CD4-positive, CD25-positive, alpha-beta regulatory T cell (primary cell): ENCODE results near the gene MRPS12. TPM values are rescaled to one million over a fixed set of nuclear protein-coding genes. Genes with fewer than 3 reads are reported as not detected.
"Not testable (repeated sequence)": the region's sequence is repeated elsewhere in the genome, so short reads cannot be mapped to it uniquely, and the experiment has no call there.

ENCODE experiments used
- ATAC-seq, 2 donors: fragments of 150-1000 bp; cut with Tn5 transposase; one replicate each; pipeline ENCODE4 v1.10.0; 2021; ENCODE audit warnings: low read depth in 2 of 2, moderate number of reproducible peaks in 2 of 2, moderate library complexity in 1 of 2
- DNase-seq, 3 donors: peaks; one replicate each; pipeline versions ENCODE4 v3.0.0 to v3.0.0-alpha.2; 2012 to 2022; ENCODE audit warnings: mixed read lengths in 1 of 3
- H3K27ac ChIP-seq: one replicate; pipeline ENCODE4 v1.7.0; 2013; ENCODE audit warnings: mild to moderate bottlenecking, low read length; ENCODE audit not compliant: insufficient read depth, poor library complexity, severe bottlenecking
- H3K27me3 ChIP-seq: one replicate; pipeline ENCODE4 v1.7.0; 2013; ENCODE audit warnings: low read length; ENCODE audit not compliant: control insufficient read depth, insufficient read depth
- H3K36me3 ChIP-seq: one replicate; pipeline ENCODE4 v1.7.0; 2013; ENCODE audit warnings: mild to moderate bottlenecking, low read length, moderate library complexity; ENCODE audit not compliant: control insufficient read depth, insufficient read depth
- H3K4me1 ChIP-seq: 2 replicates; pipeline ENCODE4 v1.7.0; 2013; ENCODE audit warnings: mild to moderate bottlenecking, low read length; ENCODE audit not compliant: insufficient read depth, control insufficient read depth, poor library complexity, severe bottlenecking
- H3K4me3 ChIP-seq: one replicate; pipeline ENCODE4 v1.7.0; 2013; ENCODE audit warnings: low read depth, mild to moderate bottlenecking, low read length, moderate library complexity
- H3K9me3 ChIP-seq, 2 experiments: 1 replicate in 1 of 2; 2 replicates in 1 of 2; pipeline ENCODE4 v1.7.0; 2013; ENCODE audit warnings: low read length in 2 of 2, mild to moderate bottlenecking in 1 of 2, moderate library complexity in 1 of 2; ENCODE audit not compliant: control insufficient read depth in 2 of 2
- H3K27ac Mint-ChIP-seq, 3 donors: one replicate each; pipeline ENCODE4 v1.8.0; 2020 to 2022; ENCODE audit warnings: mild to moderate bottlenecking in 3 of 3, mixed read lengths in 3 of 3, moderate library complexity in 2 of 3
- H3K27me3 Mint-ChIP-seq: one replicate; pipeline ENCODE4 v1.8.0; 2022; ENCODE audit warnings: mild to moderate bottlenecking, mixed read lengths
- H3K36me3 Mint-ChIP-seq: one replicate; pipeline ENCODE4 v1.8.0; 2020; ENCODE audit warnings: mixed read lengths
- H3K4me1 Mint-ChIP-seq, 4 donors: one replicate each; pipeline ENCODE4 v1.8.0; 2020 to 2022; ENCODE audit warnings: mixed read lengths in 4 of 4, mild to moderate bottlenecking in 1 of 4
- H3K4me3 Mint-ChIP-seq, 4 donors: one replicate each; pipeline ENCODE4 v1.8.0; 2020 to 2022; ENCODE audit warnings: mild to moderate bottlenecking in 4 of 4, mixed read lengths in 4 of 4, moderate library complexity in 3 of 4
- H3K9me3 Mint-ChIP-seq, 7 donors: one replicate each; pipeline ENCODE4 v1.8.0; 2020 to 2022; ENCODE audit warnings: mixed read lengths in 7 of 7, mild to moderate bottlenecking in 3 of 7, moderate library complexity in 2 of 7
- polyA plus RNA-seq, 4 donors: library from polyadenylated mRNA; unstranded; fragments of 300-500 nt; fragmentation: Illumina TruSeq; gene quantifications; one replicate each; pipeline ENCODE4 v1.2.3, GENCODE V29; 2021
- total RNA-seq: library from RNA; stranded (reverse); gene quantifications from one replicate; pipeline ENCODE4 v1.2.3, GENCODE V29; 2022

The MRPS12 gene
- 19.8 TPM for total RNA-seq
- polyA plus RNA-seq: 100 to 1,000 TPM in 3 of 4 donors, 10 to 100 TPM in 1; 97.2 to 114 (median 108) TPM

- Histone ChIP-seq H3K27ac (peak within 1 kb of the TSS; percentile 94), H3K36me3 (peaks cover 18% of the 10 kb centered on the region), H3K4me1 (peaks cover 38% of the 10 kb centered on the region), H3K27me3 (no peaks in the 10 kb centered on the region), H3K4me3 (peak within 1 kb of the TSS; percentile 90), H3K9me3 (no peaks in the 10 kb centered on the region)
- ATAC-seq: peak; percentile 94 to 95
- H3K36me3 Mint-ChIP-seq: peaks cover 11% of the 10 kb centered on the region
- H3K27me3 Mint-ChIP-seq: peaks cover 6% of the 10 kb centered on the region
- H3K4me3 Mint-ChIP-seq: peak within 1 kb of the TSS; percentile 98 to 100 (median 98)
- peaks cover 11 to 53% (median 26%) of the 10 kb centered on the region in 4 donors for H3K4me1 Mint-ChIP-seq
- H3K27ac Mint-ChIP-seq: peak within 1 kb of the TSS; percentile 97 to 100 (median 99)
- H3K9me3 Mint-ChIP-seq: peaks cover 0 to 4% (median 0%) of the 10 kb centered on the region in 7 donors
- peak; percentile 98 to 100 (median 99) for DNase-seq
These were observed at the start of gene MRPS12 for GRCh38 chr19:38930776-38931520. Gene MRPS12 (plus strand): TSS chr19:38930944. CDS start chr19:38931295, 351 bp downstream.

DNA sequence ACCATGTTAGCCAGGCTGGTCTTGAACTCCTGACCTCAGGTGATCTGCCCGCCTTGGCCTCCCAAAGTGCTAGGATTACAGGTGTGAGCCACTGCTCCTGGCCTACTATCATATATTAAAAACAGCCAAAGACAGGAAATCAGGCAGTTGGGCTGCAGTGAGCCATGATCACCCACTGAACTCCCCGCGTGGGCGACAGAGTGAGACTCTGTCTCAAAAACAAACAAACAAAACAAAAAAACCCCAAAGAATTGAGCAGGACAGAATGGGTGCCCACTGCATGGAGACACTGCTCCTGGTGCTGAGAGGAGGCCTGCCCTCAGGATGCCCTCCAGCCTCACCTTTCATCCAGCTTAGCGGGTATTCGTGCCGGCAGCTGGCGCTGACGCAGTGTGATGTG lies 47.5 kb upstream of the MRPS12 start:
- Histone ChIP-seq H3K27me3 (no peaks in the 10 kb centered on the region), H3K27ac (no peak overlapping the region), H3K9me3 (no peaks in the 10 kb centered on the region), H3K4me3 (no peak overlapping the region), H3K36me3 (peaks cover 1% of the 10 kb centered on the region), H3K4me1 (peaks cover 26% of the 10 kb centered on the region)
- DNase-seq (no peak), ATAC-seq (no peak)
- Mint-ChIP-seq H3K4me3 (no peak overlapping the region), H3K9me3 (no peaks in the 10 kb centered on the region), H3K27me3 (no peaks in the 10 kb centered on the region), H3K36me3 (peaks cover 5% of the 10 kb centered on the region), H3K4me1 (peaks cover 0 to 30% (median 6%) of the 10 kb centered on the region in 4 donors), H3K27ac (peak overlapping the region in 2 of 3 donors; percentile 40 to 81)

DNA sequence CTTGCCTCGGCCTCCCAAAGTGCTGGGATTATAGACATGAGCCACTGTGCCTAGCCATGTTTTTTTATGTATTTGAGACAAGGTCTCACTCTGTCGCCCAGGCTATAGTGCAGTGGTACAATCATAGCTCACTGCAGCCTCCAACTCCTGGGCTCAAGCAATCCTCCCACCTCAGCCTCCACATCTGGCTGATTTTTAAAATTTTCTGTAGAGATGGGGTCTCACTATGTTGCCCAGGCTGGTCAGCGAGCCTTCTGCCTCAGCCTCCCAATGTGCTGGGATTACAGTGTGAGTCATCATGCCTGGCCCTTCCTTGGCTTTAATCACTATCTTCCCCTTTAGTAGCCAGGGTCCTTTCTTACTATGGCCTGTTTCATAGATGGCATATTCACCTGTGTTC lies 46.1 kb upstream of the MRPS12 start:
- Histone ChIP-seq H3K4me1 (peaks cover 12% of the 10 kb centered on the region), H3K36me3 (peaks cover 15% of the 10 kb centered on the region)
- not testable (repeated sequence) for H3K27ac Mint-ChIP-seq, ATAC-seq, H3K4me3 ChIP-seq, H3K36me3 Mint-ChIP-seq, H3K9me3 ChIP-seq, H3K9me3 Mint-ChIP-seq, DNase-seq, H3K27me3 Mint-ChIP-seq, H3K27me3 ChIP-seq, H3K27ac ChIP-seq, H3K4me3 Mint-ChIP-seq
- H3K4me1 Mint-ChIP-seq: peaks cover 0 to 22% (median 2%) of the 10 kb centered on the region in 4 donors

DNA sequence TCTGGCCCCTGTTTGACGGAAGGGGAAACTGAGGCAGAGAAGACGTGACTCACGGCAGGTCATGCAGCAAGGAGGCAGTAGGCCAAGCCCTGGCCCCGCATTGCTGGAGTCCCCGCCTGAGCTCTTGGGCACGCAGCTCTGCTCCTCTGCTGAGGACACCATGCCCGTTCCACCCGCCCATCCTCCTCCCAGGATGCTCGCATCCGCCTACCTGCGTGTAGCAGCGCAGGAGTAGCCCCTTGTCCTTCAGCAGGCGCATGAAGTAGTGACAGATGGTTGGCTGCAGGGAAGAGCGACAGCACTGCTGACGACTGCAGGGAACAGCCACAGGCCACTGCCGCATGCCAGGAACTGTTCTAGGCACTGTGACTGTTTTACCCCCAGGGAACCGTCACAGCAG lies 41.9 kb upstream of the MRPS12 start:
- ATAC-seq (no peak), DNase-seq (no peak)
- H3K27ac Mint-ChIP-seq: no peak overlapping the region
- Histone ChIP-seq H3K27me3 (no peaks in the 10 kb centered on the region), H3K9me3 (no peaks in the 10 kb centered on the region), H3K27ac (no peak overlapping the region), H3K4me3 (no peak overlapping the region), H3K4me1 (peaks cover 3% of the 10 kb centered on the region), H3K36me3 (peaks cover 29% of the 10 kb centered on the region)
- H3K27me3 Mint-ChIP-seq: no peaks in the 10 kb centered on the region
- peaks cover 5% of the 10 kb centered on the region for H3K36me3 Mint-ChIP-seq
- no peaks in the 10 kb centered on the region for H3K9me3 Mint-ChIP-seq
- no peak overlapping the region for H3K4me3 Mint-ChIP-seq
- peaks cover 0 to 10% (median 0%) of the 10 kb centered on the region in 4 donors for H3K4me1 Mint-ChIP-seq

DNA sequence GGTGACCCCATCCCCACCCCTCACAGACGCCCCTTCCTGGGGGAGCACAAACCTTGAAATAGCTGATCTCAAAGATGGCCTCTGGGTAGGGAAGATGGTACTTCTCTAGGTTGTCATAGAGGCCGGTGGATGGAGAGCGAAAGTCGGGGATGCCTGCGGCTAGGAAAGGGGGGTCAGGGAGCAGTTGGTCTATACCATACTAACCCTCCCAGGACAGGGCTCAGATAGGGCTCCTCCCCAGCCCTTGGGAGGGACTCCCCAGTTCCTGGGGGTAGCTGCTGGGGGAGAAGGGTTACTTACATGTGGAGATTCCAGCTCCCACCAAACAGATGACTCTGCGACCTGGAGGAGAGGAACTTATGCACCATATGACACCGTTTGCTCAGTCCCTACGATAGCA lies 40.9 kb upstream of the MRPS12 start:
- DNase-seq (no peak), ATAC-seq (no peak)
- no peak overlapping the region for H3K27ac ChIP-seq
- Mint-ChIP-seq H3K27me3 (no peaks in the 10 kb centered on the region), H3K27ac (peak overlapping the region in 1 of 3 donors; percentile 89), H3K4me1 (peaks cover 0 to 13% (median 2%) of the 10 kb centered on the region in 4 donors), H3K4me3 (peak overlapping the region in 1 of 4 donors; percentile 25), H3K36me3 (peaks cover 5% of the 10 kb centered on the region), H3K9me3 (no peaks in the 10 kb centered on the region)
- H3K4me3 ChIP-seq: no peak overlapping the region
- H3K36me3 ChIP-seq: peaks cover 31% of the 10 kb centered on the region
- H3K4me1 ChIP-seq: peaks cover 3% of the 10 kb centered on the region
- no peaks in the 10 kb centered on the region for H3K9me3 ChIP-seq
- no peaks in the 10 kb centered on the region for H3K27me3 ChIP-seq

- Mint-ChIP-seq H3K4me1 (peaks cover 0 to 14% (median 4%) of the 10 kb centered on the region in 4 donors), H3K4me3 (no peak overlapping the region), H3K9me3 (no peaks in the 10 kb centered on the region), H3K27me3 (no peaks in the 10 kb centered on the region), H3K27ac (no peak overlapping the region), H3K36me3 (peaks cover 5% of the 10 kb centered on the region)
- DNase-seq: no peak
- ATAC-seq: no peak
- Histone ChIP-seq H3K4me1 (peaks cover 3% of the 10 kb centered on the region), H3K27me3 (no peaks in the 10 kb centered on the region), H3K4me3 (no peak overlapping the region), H3K27ac (no peak overlapping the region), H3K36me3 (peaks cover 31% of the 10 kb centered on the region), H3K9me3 (no peaks in the 10 kb centered on the region)
These were observed 40.1 kb upstream of the MRPS12 start for GRCh38 chr19:38890686-38891085.

DNA sequence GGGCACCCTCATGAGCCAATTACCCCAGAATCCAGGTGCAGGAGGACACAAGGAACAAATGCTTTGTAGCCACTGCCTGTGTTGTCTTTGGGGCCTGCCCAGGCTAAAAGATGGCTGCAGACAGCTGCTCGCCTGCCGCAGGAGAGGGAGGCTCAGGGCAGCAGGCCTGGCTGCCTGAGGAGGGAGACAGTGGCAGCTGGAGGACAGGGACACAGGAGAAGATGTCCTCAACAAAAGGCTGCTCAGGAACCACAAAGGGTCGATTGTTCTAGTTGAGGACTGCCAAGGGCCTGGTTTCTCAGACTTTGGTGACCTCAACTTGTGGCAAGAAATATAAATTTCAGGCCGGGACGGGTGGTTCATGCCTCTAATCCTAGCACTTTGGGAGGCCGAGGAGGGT lies 39.0 kb upstream of the MRPS12 start:
- H3K27ac Mint-ChIP-seq: no peak overlapping the region
- no peak for DNase-seq
- no peak overlapping the region for H3K27ac ChIP-seq
- no peaks in the 10 kb centered on the region for H3K27me3 Mint-ChIP-seq
- no peak overlapping the region for H3K4me3 Mint-ChIP-seq
- H3K36me3 ChIP-seq: peaks cover 31% of the 10 kb centered on the region
- H3K9me3 ChIP-seq: no peaks in the 10 kb centered on the region
- no peaks in the 10 kb centered on the region for H3K27me3 ChIP-seq
- H3K4me1 Mint-ChIP-seq: peaks cover 0 to 17% (median 4%) of the 10 kb centered on the region in 4 donors
- H3K9me3 Mint-ChIP-seq: no peaks in the 10 kb centered on the region
- ATAC-seq: no peak
- H3K4me1 ChIP-seq: peaks cover 3% of the 10 kb centered on the region
- peaks cover 5% of the 10 kb centered on the region for H3K36me3 Mint-ChIP-seq
- H3K4me3 ChIP-seq: no peak overlapping the region

DNA sequence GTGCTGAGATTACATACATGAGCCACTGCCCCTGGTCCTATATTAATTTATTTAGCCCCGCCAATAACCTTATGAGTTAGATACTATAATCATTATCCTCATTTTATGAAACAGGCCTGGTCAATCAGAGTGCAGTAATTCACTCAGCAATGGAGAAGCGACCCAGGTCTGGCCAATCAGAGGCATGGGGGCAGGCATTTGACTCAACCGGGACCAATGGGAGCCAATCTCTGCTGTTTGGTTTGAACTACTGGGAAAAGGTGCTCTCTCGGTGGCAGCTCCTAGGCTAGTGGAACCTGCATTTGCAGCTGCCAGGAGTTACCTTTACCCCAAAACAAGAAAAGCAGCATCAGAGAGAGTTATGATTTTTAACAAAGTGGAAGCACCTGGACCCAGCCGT lies 37.9 kb upstream of the MRPS12 start:
- Mint-ChIP-seq H3K36me3 (peaks cover 5% of the 10 kb centered on the region), H3K27me3 (no peaks in the 10 kb centered on the region), H3K9me3 (no peaks in the 10 kb centered on the region), H3K4me3 (peak overlapping the region in 1 of 4 donors; percentile 30), H3K4me1 (peaks cover 0 to 21% (median 5%) of the 10 kb centered on the region in 4 donors), H3K27ac (peak overlapping the region in 1 of 3 donors; percentile 48)
- no peak for DNase-seq
- Histone ChIP-seq H3K4me1 (peaks cover 3% of the 10 kb centered on the region), H3K27ac (no peak overlapping the region), H3K27me3 (no peaks in the 10 kb centered on the region), H3K9me3 (no peaks in the 10 kb centered on the region), H3K36me3 (peaks cover 31% of the 10 kb centered on the region), H3K4me3 (no peak overlapping the region)
- ATAC-seq: no peak
